Right lobe of liver (tissue), 6 donors: ENCODE data around the gene RPUSD1. TPM values are rescaled to one million over a fixed set of nuclear protein-coding genes. Genes with fewer than 3 reads are reported as not detected.
A peak's percentile ranks its signal among the peaks of the same experiment; 100 is the strongest.

ENCODE experiments used
- ATAC-seq, 4 donors: fragments of 200-7000 bp; cut with Tn5 transposase; one replicate each; pipeline ENCODE4 v1.9.1; 2020; ENCODE audit warnings: mild to moderate bottlenecking in 4 of 4, moderate library complexity in 4 of 4
- DNase-seq, 3 donors: peaks; one replicate each; pipeline ENCODE4 v3.0.0-alpha.2; 2020
- H3K27ac ChIP-seq, 3 donors: fragments of 200-600 bp; one replicate each; pipeline ENCODE4 v1.8.0; 2022
- H3K27me3 ChIP-seq, 2 donors: fragments of 200-600 bp; one replicate each; pipeline ENCODE4 v1.8.0; 2022
- H3K36me3 ChIP-seq, 4 donors: fragments of 200-600 bp; sonication (generic) in 1 of 4; one replicate each; pipeline versions ENCODE4 v1.5.1 to v1.8.0; 2017 to 2022; ENCODE audit warnings: control low read depth in 1 of 4
- H3K4me1 ChIP-seq, 4 donors: fragments of 200-600 bp; sonication (generic) in 1 of 4; one replicate each; pipeline versions ENCODE4 v1.5.1 to v1.8.0; 2017 to 2022; ENCODE audit warnings: control low read depth in 1 of 4
- H3K4me3 ChIP-seq, 3 donors: fragments of 200-600 bp; one replicate each; pipeline ENCODE4 v1.8.0; 2022
- H3K9me3 ChIP-seq, 4 donors: fragments of 200-600 bp; sonication (generic) in 1 of 4; one replicate each; pipeline versions ENCODE4 v1.5.1 to v1.8.0; 2017 to 2022; ENCODE audit warnings: control low read depth in 1 of 4
- CTCF ChIP-seq, 4 donors: fragments of 200-600 bp in 3 of 4; fragments of 450-650 bp in 1 of 4; IDR thresholded peaks; one replicate each; pipeline versions ENCODE4 v1.5.1 to v1.8.0; 2016 to 2022; ENCODE audit warnings: antibody characterized with exemption in 4 of 4, mild to moderate bottlenecking in 2 of 4
- POLR2A ChIP-seq: fragments of 450-650 bp; IDR thresholded peaks from one replicate; pipeline ENCODE4 v1.6.1; 2017; ENCODE audit warnings: antibody characterized with exemption, mild to moderate bottlenecking
- WGBS: methylation state at CpG from one replicate; pipeline ENCODE4 v1.1.6; 2018; ENCODE audit warnings: low coverage, low lambda C conversion rate; ENCODE audit not compliant: insufficient coverage; ENCODE audit errors: missing lambda C conversion rate; 5-methylcytosine and 5-hydroxymethylcytosine counted together
- intact Hi-C, 2 donors: fragments of 100-400 bp; cut with DNase I; formaldehyde crosslinking; loops; one replicate each; pipeline versions ENCODE4 v1.11.2 to v1.14.1; 2022
- total RNA-seq, 6 experiments: library from RNA; depleted of rRNA in 2 of 6; stranded (reverse); fragments of >200 nt in 2 of 6; fragmentation: NEBNext Ultra II Directional in 3 of 6; extraction: Animal tissue kit (Norgen Biotek cat#: 25700) in 3 of 6; gene quantifications; one replicate each; pipeline versions ENCODE4 v1.1.0 to v1.2.4, GENCODE V29; 2016 to 2023
- donor health status: DM: no; HTN: yes; CAD: no.
- donor health status: DM: no; HTN: no; CAD: no.
- donor health status: DM: no; HTN: no; CAD: no.
- donor health status: DM: no; HTN: yes; CAD: no.
- donor health status: DM: no; HTN: yes; CAD: no.

RPUSD1 gene
- total RNA-seq, 6 experiments from 2014 or later: 5.1 to 16.2 (median 6.6) TPM

- WGBS: 0% methylated on average over 2 of the region's 22 CpGs
- no peak for DNase-seq
- intact Hi-C loops: no loop called here
- no peaks in the 10 kb centered on the region for H3K9me3 ChIP-seq
- H3K4me1 ChIP-seq: no peaks in the 10 kb centered on the region
- no peaks in the 10 kb centered on the region for H3K36me3 ChIP-seq
- TF ChIP-seq POLR2A (no peak), CTCF (IDR thresholded peaks at IDR 0.05) (no peak)
- H3K27me3 ChIP-seq: no peaks in the 10 kb centered on the region
- no peak overlapping the region for H3K27ac ChIP-seq
- ATAC-seq: no peak
- H3K4me3 ChIP-seq: no peak overlapping the region
Observed at GRCh38 chr16:801584-802363, 13.6 kb upstream of the RPUSD1 start.

GRCh38 chr16:800834-801511, 12.8 kb upstream of the RPUSD1 start:
- TF ChIP-seq CTCF (IDR thresholded peaks at IDR 0.05) (no peak), POLR2A (no peak)
- Histone ChIP-seq H3K4me1 (no peaks in the 10 kb centered on the region), H3K9me3 (no peaks in the 10 kb centered on the region), H3K36me3 (no peaks in the 10 kb centered on the region), H3K27me3 (no peaks in the 10 kb centered on the region), H3K4me3 (no peak overlapping the region), H3K27ac (no peak overlapping the region)
- intact Hi-C loops: no loop called here
- WGBS: no CpG with 5 or more reads among the region's 17 CpGs
- no peak for DNase-seq
- no peak for ATAC-seq

GRCh38 chr16:799948-800833, 12.0 kb upstream of the RPUSD1 start, which contains the start of gene GNG13:
Gene GNG13, minus strand, starts transcription at chr16:800734. Its CDS starts 1,657 bp downstream, at chr16:799077.
- Histone ChIP-seq H3K4me3 (no peak within 1 kb of the TSS), H3K9me3 (no peaks in the 10 kb centered on the region), H3K4me1 (no peaks in the 10 kb centered on the region), H3K27me3 (no peaks in the 10 kb centered on the region), H3K27ac (no peak within 1 kb of the TSS), H3K36me3 (no peaks in the 10 kb centered on the region)
- ATAC-seq: no peak
- TF ChIP-seq CTCF (IDR thresholded peaks at IDR 0.05) (no peak), POLR2A (no peak)
- 0% methylated on average over 2 of the region's 57 CpGs for WGBS
- DNase-seq: no peak
- intact Hi-C loops: no loop called here

- intact Hi-C loops: no loop called here
- no peak for DNase-seq
Observed at GRCh38 chr16:799111-799947, 11.1 kb upstream of the RPUSD1 start.

More at GRCh38 chr16:799111-799947, 11.1 kb upstream of the RPUSD1 start:
- no peak overlapping the region for H3K4me3 ChIP-seq
- no peak for TF ChIP-seq POLR2A
- TF ChIP-seq CTCF (IDR thresholded peaks at IDR 0.05): no peak
- H3K27ac ChIP-seq: no peak overlapping the region
- no peaks in the 10 kb centered on the region for H3K27me3 ChIP-seq
- no CpG with 5 or more reads among the region's 22 CpGs for WGBS
- H3K9me3 ChIP-seq: no peaks in the 10 kb centered on the region
- no peaks in the 10 kb centered on the region for H3K36me3 ChIP-seq
- H3K4me1 ChIP-seq: no peaks in the 10 kb centered on the region
- peak in 1 of 4 donors; percentile 18 for ATAC-seq
